Testis (tissue), 2 donors: ENCODE measurements around the gene ALPI.
"Not testable (repeated sequence)": the region's sequence is repeated elsewhere in the genome, so short reads cannot be mapped to it uniquely, and the experiment has no call there.

Source experiments
- CTCF ChIP-seq, 3 experiments: fragments of 450-650 bp in 2 of 3; fragments of 200-600 bp in 1 of 3; sonication (generic) in 1 of 3; IDR thresholded peaks; one replicate each; pipeline ENCODE4 v1.5.1; 2016 to 2019; ENCODE audit warnings: antibody characterized with exemption in 3 of 3, mild to moderate bottlenecking in 2 of 3, moderate library complexity in 1 of 3
- POLR2A ChIP-seq: fragments of 450-650 bp; IDR thresholded peaks from one replicate; pipeline ENCODE4 v1.6.1; 2017; ENCODE audit warnings: antibody characterized with exemption, mild to moderate bottlenecking, moderate library complexity

- TF ChIP-seq CTCF (IDR thresholded peaks at IDR 0.05); POLR2A: not testable (repeated sequence)
Measured at GRCh38 chr2:232433622-232434021, 22.3 kb upstream of the ALPI start.
